HepG2 (cell line): ENCODE results near the gene NTM. TPM values are rescaled to one million over a fixed set of nuclear protein-coding genes. Genes with fewer than 3 reads are reported as not detected.

ENCODE experiments used
- ATAC-seq: fragments of 200-7000 bp; cut with Tn5 transposase; 3 replicates; pipeline ENCODE4 v1.9.1; 2020; ENCODE audit warnings: mild to moderate bottlenecking, moderate library complexity
- BruUV-seq: library from RNA; stranded (reverse); fragments of 400-500 nt; replicated peaks from 2 replicates; lab custom pipeline; 2021; lab: Mats Ljungman, UMichigan
- CTCF ChIA-PET: fragments of 300-600 bp; formaldehyde crosslinking; extraction: SDS; loops from one replicate; lab custom pipeline; 2021; ENCODE audit warnings: low total read pairs, inconsistent platforms, low intra/inter-chr PET ratio; lab: Yijun Ruan, JAX
- POLR2A ChIA-PET: fragments of 350-600 bp; sonication (Branson Sonifier 250); formaldehyde crosslinking; loops from one replicate; lab custom pipeline; 2020; ENCODE audit warnings: antibody characterized with exemption, inconsistent platforms; lab: Yijun Ruan, JAX
- DNase-seq: peaks from one replicate; pipeline ENCODE4 v3.0.0-alpha.2; 2015; ENCODE audit warnings: low spot score
- FAIRE-seq: peaks from 3 replicates; lab custom pipeline; 2011; peaks lifted over from hg19 to GRCh38; lab: Jason Lieb, UNC
- H2AFZ ChIP-seq: one replicate; pipeline ENCODE4 v1.6.1; 2011; ENCODE audit warnings: low read length, inconsistent platforms
- H3K27ac ChIP-seq: fragments of 300-600 bp; 3 replicates; pipeline ENCODE4 v1.8.0; 2011; ENCODE audit warnings: mixed run types, mild to moderate bottlenecking, mixed read lengths, low read length, inconsistent platforms; ENCODE audit not compliant: insufficient read depth; ENCODE audit errors: extremely low read length
- H3K27me3 ChIP-seq, 2 experiments: fragments of 200-600 bp in 1 of 2; 2 replicates in 1 of 2; 3 replicates in 1 of 2; pipeline versions ENCODE4 v1.6.0 to v1.8.0; 2011; ENCODE audit warnings: low read length in 2 of 2, mild to moderate bottlenecking in 2 of 2, moderate library complexity in 2 of 2, inconsistent platforms in 1 of 2; ENCODE audit not compliant: insufficient read depth in 2 of 2, control insufficient read depth in 1 of 2
- H3K36me3 ChIP-seq, 2 experiments: fragments of 200-600 bp in 1 of 2; replicated peaks in 1 of 2; 2 replicates in 1 of 2; 3 replicates in 1 of 2; pipeline versions ENCODE4 v1.5.1 to v1.8.0; 2011; ENCODE audit warnings: low read length in 2 of 2, inconsistent platforms in 1 of 2; ENCODE audit not compliant: insufficient read depth in 2 of 2, control insufficient read depth in 1 of 2
- H3K4me1 ChIP-seq: 2 replicates; pipeline ENCODE4 v1.5.1; 2012; ENCODE audit warnings: low read length, inconsistent platforms; ENCODE audit not compliant: insufficient read depth
- H3K4me2 ChIP-seq: 2 replicates; pipeline ENCODE4 v1.6.0; 2011; ENCODE audit warnings: low read depth, low read length, inconsistent platforms
- H3K4me3 ChIP-seq, 3 experiments: fragments of 200-600 bp in 1 of 3; sonication (generic), shearing (Covaris generic) in 1 of 3; replicated peaks in 1 of 3; 2 replicates each; pipeline ENCODE4 v1.5.1; 2011 to 2016; ENCODE audit warnings: low read length in 3 of 3, inconsistent platforms in 2 of 3, low read depth in 2 of 3, mild to moderate bottlenecking in 2 of 3, control low read depth in 1 of 3, mixed read lengths in 1 of 3; ENCODE audit not compliant: insufficient read depth in 1 of 3
- H3K79me2 ChIP-seq: one replicate; pipeline ENCODE4 v1.6.1; 2011; ENCODE audit warnings: low read length, inconsistent platforms; ENCODE audit not compliant: insufficient read depth
- H3K9ac ChIP-seq: 2 replicates; pipeline ENCODE4 v1.6.0; 2011; ENCODE audit warnings: mild to moderate bottlenecking, low read depth, low read length, inconsistent platforms; ENCODE audit not compliant: insufficient read depth
- H3K9me3 ChIP-seq: 2 replicates; pipeline ENCODE4 v1.5.1; 2012; ENCODE audit warnings: mild to moderate bottlenecking, low read length
- H4K20me1 ChIP-seq: 2 replicates; pipeline ENCODE4 v1.6.0; 2011; ENCODE audit warnings: inconsistent platforms, mild to moderate bottlenecking, low read length, moderate library complexity; ENCODE audit not compliant: insufficient read depth
- ATAD3A ChIP-seq: sonication (generic); formaldehyde crosslinking; IDR thresholded peaks from 2 replicates; pipeline ENCODE4 v1.4.0; 2020; ENCODE audit warnings: missing genetic modification reagents
- CERS6 ChIP-seq: sonication (generic); formaldehyde crosslinking; IDR thresholded peaks from 2 replicates; pipeline ENCODE4 v1.5.0; 2020; ENCODE audit warnings: missing genetic modification reagents
- FOXM1 ChIP-seq: sonication (generic); formaldehyde crosslinking; IDR thresholded peaks from 2 replicates; pipeline ENCODE4 v1.5.0; 2020; ENCODE audit warnings: missing genetic modification reagents
- GATA4 ChIP-seq: sonication (generic); IDR thresholded peaks from 2 replicates; pipeline ENCODE4 v1.6.1; 2016; ENCODE audit warnings: antibody characterized with exemption, low read depth, borderline replicate concordance
- KMT2A ChIP-seq: sonication (generic); formaldehyde crosslinking; IDR thresholded peaks from 2 replicates; pipeline ENCODE4 v1.4.0; 2020; ENCODE audit warnings: missing genetic modification reagents
- SMAD1 ChIP-seq: sonication (generic); formaldehyde crosslinking; IDR thresholded peaks from 2 replicates; pipeline ENCODE4 v1.4.0; 2020; ENCODE audit warnings: missing genetic modification reagents, low read depth, mild to moderate bottlenecking, borderline replicate concordance
- ZNF512B ChIP-seq: sonication (generic); formaldehyde crosslinking; IDR thresholded peaks from 2 replicates; pipeline ENCODE4 v1.5.1; 2020; ENCODE audit warnings: missing genetic modification reagents, mild to moderate bottlenecking, borderline replicate concordance
- ZNF784 ChIP-seq: sonication (generic); formaldehyde crosslinking; IDR thresholded peaks from 2 replicates; pipeline ENCODE4 v1.5.1; 2020; ENCODE audit warnings: missing genetic modification reagents, mild to moderate bottlenecking, borderline replicate concordance
- WGBS: methylation state at CpG from one replicate; pipeline ENCODE4 v1.1.6; 2017; ENCODE audit warnings: low lambda C conversion rate; 5-methylcytosine and 5-hydroxymethylcytosine counted together
- in situ Hi-C: cut with HindIII; loops from 2 replicates; pipeline ENCODE4 v1.10.0; 2017; ENCODE audit warnings: low pct_unique_long_range_greater_than_20kb; ENCODE audit not compliant: extremely low pct_ligation_motif_present
- intact Hi-C: fragments of 100-400 bp; cut with micrococcal nuclease; formaldehyde crosslinking; loops from one replicate; pipeline ENCODE4 v1.10.0; 2022; ENCODE audit not compliant: unreplicated experiment
- polyA plus RNA-seq, 8 experiments: library from polyadenylated mRNA; depleted of rRNA in 3 of 8; stranded (reverse) in 7 of 8; unstranded in 1 of 8; fragments of >200 nt; fragmentation: Illumina TruSeq in 4 of 8; extraction: Trizol in 4 of 8; gene quantifications; 2 replicates each; pipeline versions ENCODE4 v1.2.1 to v1.2.3, GENCODE V29; 2011 to 2016; ENCODE audit warnings: low read depth in 4 of 8, missing spikeins in 1 of 8, mixed read lengths in 1 of 8; ENCODE audit not compliant: insufficient read depth in 1 of 8
- total RNA-seq, 5 experiments: library from RNA; depleted of rRNA; stranded (reverse); fragments of >200 nt; fragmentation: Illumina TruSeq; extraction: Trizol; gene quantifications; 2 replicates each; pipeline ENCODE4 v1.2.3, GENCODE V29; 2016; ENCODE audit warnings: low read depth in 1 of 5

Gene NTM
- total and polyA plus RNA-seq, 2 of the 13 experiments (the other 11 are each of a cell fraction or from before 2014, with no cell fraction given), result not detected

GRCh38 chr11:131460931-131461330 lies 90.5 kb downstream of the NTM start (continued):
- TF ChIP-seq ZNF512B, result no peak
- TF ChIP-seq GATA4, result no peak
- TF ChIP-seq ATAD3A (CRISPR knock-in tag), result no peak

GRCh38 chr11:131462622-131463021 lies 92.2 kb downstream of the NTM start:
- H3K79me2 ChIP-seq, result no peaks in the 10 kb centered on the region
- no peak overlapping the region for H3K4me2 ChIP-seq
- no peaks in the 10 kb centered on the region for H3K36me3 ChIP-seq
- ChIA-PET CTCF (no interaction called here), POLR2A (no interaction called here)
- no peak for FAIRE-seq
- H3K9me3 ChIP-seq, result no peaks in the 10 kb centered on the region
- no peak for ATAC-seq
- no peaks in the 10 kb centered on the region for H4K20me1 ChIP-seq
- H2AFZ ChIP-seq, result no peak overlapping the region
- H3K27me3 ChIP-seq, result peaks cover 0 to 11% of the 10 kb centered on the region in 2 experiments; a peak in 2 of 5 replicates
- WGBS, result 0% methylated on average over 1 of the region's 1 CpG
- no peaks in the 10 kb centered on the region for H3K4me1 ChIP-seq
- no peak overlapping the region for H3K27ac ChIP-seq
- in situ Hi-C loops (no loop called here), intact Hi-C loops (no loop called here)
- BruUV-seq, result no TSS peak
- TF ChIP-seq CERS6 (CRISPR knock-in tag) (no peak), FOXM1 (CRISPR knock-in tag) (no peak), SMAD1 (no peak), KMT2A (no peak), ZNF784 (CRISPR knock-in tag) (no peak)
- no peak overlapping the region for H3K9ac ChIP-seq
- no peak for DNase-seq
- H3K4me3 ChIP-seq, result no peak overlapping the region
